ENCODE measurements around the gene CTXND2. TPM values are rescaled to one million over a fixed set of nuclear protein-coding genes. Genes with fewer than 3 reads are reported as not detected.
"Not testable (repeated sequence)": the region's sequence is repeated elsewhere in the genome, so short reads cannot be mapped to it uniquely, and the experiment has no call there.

CTXND2 gene
- total RNA-seq, 2 donors from 2014 or later, result not detected

DNA sequence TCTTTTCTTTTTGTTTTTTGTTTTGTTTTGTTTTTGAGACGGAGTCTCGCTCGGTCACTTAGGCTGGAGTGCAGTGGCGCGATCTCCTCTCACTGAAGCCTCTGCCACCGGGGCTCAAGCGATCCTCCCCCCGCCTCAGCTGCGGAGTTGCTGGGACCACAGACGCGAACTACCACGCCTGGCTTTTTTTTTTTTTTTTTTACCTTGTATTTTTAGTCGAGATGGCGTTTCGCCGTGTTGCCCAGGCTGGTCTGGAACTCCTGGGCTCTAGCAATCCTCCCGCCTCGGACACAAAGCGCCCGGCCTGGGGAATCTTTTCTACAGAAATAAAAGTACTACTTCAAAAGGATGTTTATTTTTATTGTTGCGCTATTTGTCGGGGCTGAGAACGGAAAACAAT lies 38.1 kb downstream of the CTXND2 start:
- Histone ChIP-seq H3K9me3 (no peaks in the 10 kb centered on the region), H3K27me3 (replicated peaks; ENCODE audit: insufficient read depth) (no peaks in the 10 kb centered on the region), H3K4me3 (peak overlapping the region; percentile 85), H3K4me1 (ENCODE audit: control insufficient read depth in 1 of 2, low read depth in 2 of 2) (peaks cover 5 to 20% of the 10 kb centered on the region in 2 donors), H3K36me3 (peaks cover 6% of the 10 kb centered on the region), H3K27ac (no peak overlapping the region)
- TF ChIP-seq, protein P1, sequence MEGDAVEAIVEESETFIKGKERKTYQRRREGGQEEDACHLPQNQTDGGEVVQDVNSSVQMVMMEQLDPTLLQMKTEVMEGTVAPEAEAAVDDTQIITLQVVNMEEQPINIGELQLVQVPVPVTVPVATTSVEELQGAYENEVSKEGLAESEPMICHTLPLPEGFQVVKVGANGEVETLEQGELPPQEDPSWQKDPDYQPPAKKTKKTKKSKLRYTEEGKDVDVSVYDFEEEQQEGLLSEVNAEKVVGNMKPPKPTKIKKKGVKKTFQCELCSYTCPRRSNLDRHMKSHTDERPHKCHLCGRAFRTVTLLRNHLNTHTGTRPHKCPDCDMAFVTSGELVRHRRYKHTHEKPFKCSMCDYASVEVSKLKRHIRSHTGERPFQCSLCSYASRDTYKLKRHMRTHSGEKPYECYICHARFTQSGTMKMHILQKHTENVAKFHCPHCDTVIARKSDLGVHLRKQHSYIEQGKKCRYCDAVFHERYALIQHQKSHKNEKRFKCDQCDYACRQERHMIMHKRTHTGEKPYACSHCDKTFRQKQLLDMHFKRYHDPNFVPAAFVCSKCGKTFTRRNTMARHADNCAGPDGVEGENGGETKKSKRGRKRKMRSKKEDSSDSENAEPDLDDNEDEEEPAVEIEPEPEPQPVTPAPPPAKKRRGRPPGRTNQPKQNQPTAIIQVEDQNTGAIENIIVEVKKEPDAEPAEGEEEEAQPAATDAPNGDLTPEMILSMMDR (IDR thresholded peaks at IDR 0.05), result no peak
- ATAC-seq (ENCODE audit: insufficient number of reproducible peaks, low FRiP score, low read depth) (no peak), DNase-seq (ENCODE audit: low spot score) (no peak)

DNA sequence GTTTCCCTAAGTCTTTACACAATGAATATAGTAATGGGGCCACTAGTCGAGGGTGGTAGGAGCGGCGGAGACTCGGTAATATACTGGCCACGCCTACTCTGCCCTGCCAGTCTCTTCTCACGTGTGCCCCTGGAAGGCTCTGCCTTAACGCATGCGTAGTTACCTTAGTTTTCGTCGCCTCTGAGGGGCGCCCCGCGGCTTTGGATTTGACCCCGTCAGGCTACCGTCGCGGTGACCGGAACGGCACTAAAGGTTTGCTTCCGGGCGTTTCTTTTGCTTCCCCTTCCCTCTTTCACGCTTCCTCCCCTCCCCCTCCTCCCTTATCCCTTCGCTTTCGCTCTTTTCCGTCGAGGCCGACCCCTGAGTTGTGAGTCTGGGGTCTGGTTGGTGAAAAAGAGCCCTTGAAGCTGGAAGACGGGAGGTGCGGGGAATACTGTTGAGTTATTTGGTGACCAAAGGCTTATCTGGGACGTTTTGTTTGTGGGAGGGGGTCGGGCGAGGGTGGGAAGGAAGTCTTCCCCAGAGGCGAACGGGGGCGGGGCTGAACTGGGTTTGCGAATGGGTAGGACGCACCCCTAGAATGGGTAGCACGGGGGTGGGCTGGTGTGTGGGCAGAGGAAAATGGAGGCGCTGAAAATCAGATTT lies 39.3 kb downstream of the CTXND2 start, which contains the start of gene SETDB1:
SETDB1 (plus strand) TSS at position 267 of the 645 bp plus-strand sequence. CDS start 1,352 bp downstream, outside the sequence.
- no peaks in the 10 kb centered on the region for H3K27me3 ChIP-seq (replicated peaks; ENCODE audit: insufficient read depth)
- DNase-seq (ENCODE audit: low spot score), result peak; percentile 62
- peak within 1 kb of the TSS; percentile 80 for H3K27ac ChIP-seq
- H3K9me3 ChIP-seq, result no peaks in the 10 kb centered on the region
- peaks cover 5 to 20% of the 10 kb centered on the region in 2 donors for H3K4me1 ChIP-seq (ENCODE audit: control insufficient read depth in 1 of 2, low read depth in 2 of 2)
- H3K4me3 ChIP-seq, result peak within 1 kb of the TSS; percentile 85
- peaks cover 16% of the 10 kb centered on the region for H3K36me3 ChIP-seq
- peak; percentile 94 for ATAC-seq (ENCODE audit: insufficient number of reproducible peaks, low FRiP score, low read depth)
- TF ChIP-seq, protein P1 (IDR thresholded peaks at IDR 0.05), result no peak

DNA sequence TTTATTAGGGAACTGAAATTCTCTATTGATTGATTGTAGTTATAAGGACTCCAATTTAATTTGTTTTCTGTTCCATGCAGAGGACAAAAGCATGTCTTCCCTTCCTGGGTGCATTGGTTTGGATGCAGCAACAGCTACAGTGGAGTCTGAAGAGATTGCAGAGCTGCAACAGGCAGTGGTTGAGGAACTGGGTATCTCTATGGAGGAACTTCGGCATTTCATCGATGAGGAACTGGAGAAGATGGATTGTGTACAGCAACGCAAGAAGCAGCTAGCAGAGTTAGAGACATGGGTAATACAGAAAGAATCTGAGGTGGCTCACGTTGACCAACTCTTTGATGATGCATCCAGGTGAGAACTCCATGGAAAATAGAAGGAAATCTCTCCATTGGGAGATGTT lies 40.7 kb downstream of the CTXND2 start:
- peaks cover 5 to 20% of the 10 kb centered on the region in 2 donors for H3K4me1 ChIP-seq (ENCODE audit: control insufficient read depth in 1 of 2, low read depth in 2 of 2)
- TF ChIP-seq, protein P1 (IDR thresholded peaks at IDR 0.05), result no peak
- no peak overlapping the region for H3K4me3 ChIP-seq
- H3K9me3 ChIP-seq, result peaks cover 6% of the 10 kb centered on the region
- no peaks in the 10 kb centered on the region for H3K27me3 ChIP-seq (replicated peaks; ENCODE audit: insufficient read depth)
- ATAC-seq (ENCODE audit: insufficient number of reproducible peaks, low FRiP score, low read depth) (no peak), DNase-seq (ENCODE audit: low spot score) (no peak)
- H3K36me3 ChIP-seq, result peaks cover 20% of the 10 kb centered on the region
- H3K27ac ChIP-seq, result no peak overlapping the region

DNA sequence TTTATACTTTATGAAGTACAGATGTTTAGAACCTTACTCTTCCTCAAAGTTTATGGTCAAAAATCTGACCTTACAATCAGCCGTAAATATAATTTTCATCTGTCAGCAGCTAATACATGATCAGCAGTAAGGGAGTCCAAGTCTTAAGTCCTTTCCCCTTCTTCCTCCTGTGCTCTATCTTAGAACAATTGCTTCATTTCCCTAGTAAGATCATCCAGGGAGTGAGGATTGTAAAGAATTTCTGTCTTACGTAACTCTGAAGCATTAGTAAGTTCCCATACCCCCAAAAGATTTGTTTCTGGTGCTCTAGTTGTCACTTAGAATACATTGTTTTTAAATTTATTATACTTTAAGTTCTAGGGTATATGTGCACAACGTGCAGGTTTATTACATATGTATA lies 41.4 kb downstream of the CTXND2 start:
- peaks cover 5 to 20% of the 10 kb centered on the region in 2 donors for H3K4me1 ChIP-seq (ENCODE audit: control insufficient read depth in 1 of 2, low read depth in 2 of 2)

DNA sequence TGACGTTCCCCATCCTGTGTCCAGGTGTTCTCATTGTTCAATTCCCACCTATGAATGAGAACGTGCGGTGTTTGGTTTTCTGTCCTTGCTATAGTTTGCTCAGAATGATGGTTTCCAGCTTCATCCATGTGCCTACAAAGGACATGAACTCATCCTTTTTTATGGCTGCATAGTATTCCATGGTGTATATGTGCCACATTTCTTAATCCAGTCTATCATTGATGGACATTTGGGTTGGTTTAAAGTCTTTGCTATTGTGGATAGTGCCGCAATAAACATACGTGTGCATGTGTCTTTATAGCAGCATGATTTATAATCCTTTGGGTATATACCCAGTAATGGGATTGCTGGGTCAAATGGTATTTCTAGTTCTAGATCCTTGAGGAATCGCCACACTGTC lies 41.8 kb downstream of the CTXND2 start:
- H3K4me3 ChIP-seq; H3K9me3 ChIP-seq; H3K27ac ChIP-seq; DNase-seq (ENCODE audit: low spot score); ATAC-seq (ENCODE audit: insufficient number of reproducible peaks, low FRiP score, low read depth); H3K27me3 ChIP-seq (replicated peaks; ENCODE audit: insufficient read depth): not testable (repeated sequence)
- peaks cover 5 to 20% of the 10 kb centered on the region in 2 donors for H3K4me1 ChIP-seq (ENCODE audit: control insufficient read depth in 1 of 2, low read depth in 2 of 2)
- peaks cover 20% of the 10 kb centered on the region for H3K36me3 ChIP-seq

More for the DNA sequence above, 41.4 kb downstream of the CTXND2 start:
- no peak for ATAC-seq (ENCODE audit: insufficient number of reproducible peaks, low FRiP score, low read depth)
- no peak overlapping the region for H3K4me3 ChIP-seq
- H3K27ac ChIP-seq, result no peak overlapping the region
- TF ChIP-seq, protein P1 (IDR thresholded peaks at IDR 0.05), result no peak
- H3K27me3 ChIP-seq (replicated peaks; ENCODE audit: insufficient read depth), result no peaks in the 10 kb centered on the region
- no peak for DNase-seq (ENCODE audit: low spot score)
- peaks cover 20% of the 10 kb centered on the region for H3K36me3 ChIP-seq
- H3K9me3 ChIP-seq, result peaks cover 6% of the 10 kb centered on the region

Measured in thoracic aorta (tissue), 2 donors.